B cell (primary cell): ENCODE results near the gene RPS15A. TPM values are rescaled to one million over a fixed set of nuclear protein-coding genes. Genes with fewer than 3 reads are reported as not detected.

Experiments used
- ATAC-seq: fragments of 200-7000 bp; cut with Tn5 transposase; one replicate; pipeline ENCODE4 v1.10.0; 2021; ENCODE audit warnings: low read depth, mild to moderate bottlenecking, moderate number of reproducible peaks, moderate library complexity
- CTCF ChIA-PET: fragments of 350-600 bp; sonication (Branson Sonifier 250); formaldehyde crosslinking; loops from one replicate; lab custom pipeline; 2021; ENCODE audit warnings: antibody characterized with exemption, inconsistent platforms; lab: Charles Lee
- POLR2A ChIA-PET: fragments of 350-600 bp; sonication (Branson Sonifier 250); formaldehyde crosslinking; loops from one replicate; lab custom pipeline; 2021; ENCODE audit warnings: antibody characterized with exemption; lab: Charles Lee
- DNase-seq: peaks from one replicate; pipeline ENCODE4 v3.0.0; 2013
- H2AFZ ChIP-seq: 2 replicates; pipeline ENCODE4 v1.6.1; 2012; ENCODE audit warnings: mild to moderate bottlenecking, low read depth, low read length; ENCODE audit not compliant: insufficient read depth, poor library complexity, severe bottlenecking
- H3K27ac ChIP-seq, 2 donors: 1 replicate in 1 of 2; 2 replicates in 1 of 2; pipeline ENCODE4 v1.5.1; 2012 to 2013; ENCODE audit warnings: low read length in 2 of 2, mild to moderate bottlenecking in 2 of 2, moderate library complexity in 1 of 2
- H3K27me3 ChIP-seq, 4 experiments: fragments of 200-600 bp in 1 of 4; sonication (generic) in 1 of 4; replicated peaks in 1 of 4; 1 replicate in 2 of 4; 2 replicates in 2 of 4; pipeline versions ENCODE4 v1.6.1 to v1.7.0; 2013 to 2016; ENCODE audit warnings: low read length in 3 of 4, mild to moderate bottlenecking in 2 of 4, mixed read lengths in 1 of 4, moderate library complexity in 1 of 4; ENCODE audit not compliant: insufficient read depth in 4 of 4, control insufficient read depth in 3 of 4; ENCODE audit errors: control extremely low read depth in 1 of 4
- H3K36me3 ChIP-seq, 2 experiments: replicated peaks in 1 of 2; 1 replicate in 1 of 2; 2 replicates in 1 of 2; pipeline versions ENCODE4 v1.6.1 to v1.7.1; 2013; ENCODE audit warnings: low read length in 1 of 2; ENCODE audit not compliant: insufficient read depth in 2 of 2, control insufficient read depth in 1 of 2; ENCODE audit errors: control extremely low read depth in 1 of 2, extremely low read depth in 1 of 2
- H3K4me1 ChIP-seq, 2 donors: fragments of 200-600 bp in 1 of 2; sonication (generic) in 1 of 2; 1 replicate in 1 of 2; 2 replicates in 1 of 2; pipeline versions ENCODE4 v1.5.1 to v1.6.1; 2013 to 2017; ENCODE audit warnings: low read length in 2 of 2; ENCODE audit not compliant: control insufficient read depth in 2 of 2, insufficient read depth in 2 of 2
- H3K4me2 ChIP-seq: replicated peaks from 2 replicates; pipeline ENCODE3; 2012; ENCODE audit warnings: mild to moderate bottlenecking, low read depth, low read length; ENCODE audit not compliant: poor library complexity, severe bottlenecking
- H3K4me3 ChIP-seq, 5 experiments: fragments of 200-600 bp in 1 of 5; sonication (generic) in 1 of 5; 1 replicate in 3 of 5; 2 replicates in 2 of 5; pipeline versions ENCODE4 v1.5.1 to v1.7.0; 2011 to 2016; ENCODE audit warnings: low read length in 4 of 5, mild to moderate bottlenecking in 4 of 5, low read depth in 2 of 5, control low read depth in 1 of 5, moderate library complexity in 1 of 5; ENCODE audit not compliant: insufficient read depth in 1 of 5; ENCODE audit errors: control extremely low read depth in 1 of 5, extremely low read depth in 1 of 5
- H3K79me2 ChIP-seq: fragments of 200-600 bp; sonication (generic); one replicate; pipeline ENCODE4 v1.6.0; 2016; ENCODE audit warnings: low read length; ENCODE audit not compliant: control insufficient read depth, insufficient read depth
- H3K9ac ChIP-seq: fragments of 200-600 bp; sonication (generic); 2 replicates; pipeline ENCODE4 v1.6.1; 2017; ENCODE audit warnings: mild to moderate bottlenecking, low read length, moderate library complexity
- H3K9me3 ChIP-seq, 3 donors: one replicate each; pipeline versions ENCODE4 v1.6.1 to v1.7.1; 2013; ENCODE audit warnings: low read length in 2 of 3; ENCODE audit not compliant: control insufficient read depth in 2 of 3, insufficient read depth in 1 of 3; ENCODE audit errors: control extremely low read depth in 1 of 3
- H4K20me1 ChIP-seq: 2 replicates; pipeline ENCODE4 v1.6.0; 2012; ENCODE audit warnings: mild to moderate bottlenecking, low read length; ENCODE audit not compliant: insufficient read depth, control insufficient read depth, poor library complexity, severe bottlenecking
- H3K27ac Mint-ChIP-seq: one replicate; pipeline ENCODE4 v1.8.0; 2021; ENCODE audit warnings: mixed read lengths
- H3K27me3 Mint-ChIP-seq: one replicate; pipeline ENCODE4 v1.8.0; 2021; ENCODE audit warnings: mixed read lengths
- H3K4me1 Mint-ChIP-seq: one replicate; pipeline ENCODE4 v1.8.0; 2021; ENCODE audit warnings: mixed read lengths
- H3K4me3 Mint-ChIP-seq: one replicate; pipeline ENCODE4 v1.8.0; 2021; ENCODE audit warnings: mixed read lengths
- H3K9me3 Mint-ChIP-seq: one replicate; pipeline ENCODE4 v1.8.0; 2022; ENCODE audit warnings: mixed read lengths; ENCODE audit not compliant: insufficient read depth
- CTCF ChIP-seq: fragments of 200-600 bp; IDR thresholded peaks from one replicate; pipeline ENCODE4 v1.8.0; 2022; ENCODE audit warnings: antibody characterized with exemption, mild to moderate bottlenecking
- EZH2 ChIP-seq: IDR thresholded peaks from 2 replicates; pipeline ENCODE4 v1.6.1; 2012; ENCODE audit warnings: borderline replicate concordance, low read depth, mild to moderate bottlenecking, moderate library complexity, low read length; ENCODE audit not compliant: insufficient read depth, poor library complexity, severe bottlenecking
- WGBS: methylation state at CpG from one replicate; pipeline ENCODE4 v1.1.5; 2013; ENCODE audit warnings: missing lambda C conversion rate; ENCODE audit not compliant: insufficient coverage; 5-methylcytosine and 5-hydroxymethylcytosine counted together
- intact Hi-C: fragments of 100-400 bp; cut with micrococcal nuclease; formaldehyde crosslinking; loops from one replicate; pipeline ENCODE4 v1.10.0; 2022
- polyA plus RNA-seq: library from polyadenylated mRNA; depleted of rRNA; stranded (reverse); fragments of >200 nt; gene quantifications from 2 replicates; pipeline ENCODE4 v1.2.3, GENCODE V29; 2012
- total RNA-seq, 2 donors: library from RNA; stranded (reverse); fragments of 120-200 nt in 1 of 2; gene quantifications; 1 replicate in 1 of 2; 2 replicates in 1 of 2; pipeline versions ENCODE4 v1.2.3 to v1.2.4, GENCODE V29; 2013 to 2022

RPS15A gene
- total and polyA plus RNA-seq, 2 donors (not counting 1 experiment from before 2014, with no cell fraction given): 2,321 to 5,957 TPM

- H3K27ac Mint-ChIP-seq: no peak overlapping the region
- DNase-seq (no peak), ATAC-seq (no peak)
- CTCF ChIA-PET: interaction anchor here (0.5 kb wide), 1 partner anchor 9 kb away, joined by 3 read pairs; no protein-coding TSS in a partner anchor
- Histone ChIP-seq H3K27ac (no peak overlapping the region), H3K36me3 (peaks cover 13 to 85% of the 10 kb centered on the region in 2 experiments), H3K27me3 (no peaks in the 10 kb centered on the region), H3K4me1 (no peaks in the 10 kb centered on the region), H3K9ac (no peak overlapping the region), H3K4me3 (no peak overlapping the region), H3K9me3 (no peaks in the 10 kb centered on the region), H3K79me2 (no peaks in the 10 kb centered on the region), H3K4me2 (no peak overlapping the region), H2AFZ (no peak overlapping the region), H4K20me1 (no peaks in the 10 kb centered on the region)
- POLR2A ChIA-PET: no interaction called here
- H3K9me3 Mint-ChIP-seq: no peaks in the 10 kb centered on the region
- H3K4me3 Mint-ChIP-seq: no peak overlapping the region
- intact Hi-C loops: no loop called here
- H3K4me1 Mint-ChIP-seq: peaks cover 3% of the 10 kb centered on the region
- WGBS: 100% methylated on average over 2 of the region's 6 CpGs
- no peak for TF ChIP-seq EZH2
- TF ChIP-seq CTCF: no peak
- no peaks in the 10 kb centered on the region for H3K27me3 Mint-ChIP-seq
Measured at GRCh38 chr16:18839555-18839954, 49.4 kb upstream of the RPS15A start.

GRCh38 chr16:18836702-18837101, 46.6 kb upstream of the RPS15A start:
- no peak for TF ChIP-seq CTCF
- no peak for TF ChIP-seq EZH2
- no peak for DNase-seq
- Histone ChIP-seq H3K9ac (no peak overlapping the region), H3K79me2 (no peaks in the 10 kb centered on the region), H4K20me1 (no peaks in the 10 kb centered on the region), H3K4me1 (no peaks in the 10 kb centered on the region), H3K27ac (no peak overlapping the region), H3K4me2 (no peak overlapping the region), H3K27me3 (no peaks in the 10 kb centered on the region), H3K4me3 (no peak overlapping the region), H2AFZ (no peak overlapping the region), H3K36me3 (peaks cover 14 to 88% of the 10 kb centered on the region in 2 experiments), H3K9me3 (no peaks in the 10 kb centered on the region)
- no peak overlapping the region for H3K4me3 Mint-ChIP-seq
- CTCF ChIA-PET: no interaction called here
- H3K9me3 Mint-ChIP-seq: no peaks in the 10 kb centered on the region
- no peak for ATAC-seq
- intact Hi-C loops: no loop called here
- no peaks in the 10 kb centered on the region for H3K27me3 Mint-ChIP-seq
- no peak overlapping the region for H3K27ac Mint-ChIP-seq
- peaks cover 3% of the 10 kb centered on the region for H3K4me1 Mint-ChIP-seq
- POLR2A ChIA-PET: no interaction called here
